Measurements from ENCODE around the gene CTSZ. TPM values are rescaled to one million over a fixed set of nuclear protein-coding genes. Genes with fewer than 3 reads are reported as not detected.

The CTSZ gene
- total and polyA plus RNA-seq, 2 experiments from 2014 or later, result 0.58 to 41.4 TPM

DNA sequence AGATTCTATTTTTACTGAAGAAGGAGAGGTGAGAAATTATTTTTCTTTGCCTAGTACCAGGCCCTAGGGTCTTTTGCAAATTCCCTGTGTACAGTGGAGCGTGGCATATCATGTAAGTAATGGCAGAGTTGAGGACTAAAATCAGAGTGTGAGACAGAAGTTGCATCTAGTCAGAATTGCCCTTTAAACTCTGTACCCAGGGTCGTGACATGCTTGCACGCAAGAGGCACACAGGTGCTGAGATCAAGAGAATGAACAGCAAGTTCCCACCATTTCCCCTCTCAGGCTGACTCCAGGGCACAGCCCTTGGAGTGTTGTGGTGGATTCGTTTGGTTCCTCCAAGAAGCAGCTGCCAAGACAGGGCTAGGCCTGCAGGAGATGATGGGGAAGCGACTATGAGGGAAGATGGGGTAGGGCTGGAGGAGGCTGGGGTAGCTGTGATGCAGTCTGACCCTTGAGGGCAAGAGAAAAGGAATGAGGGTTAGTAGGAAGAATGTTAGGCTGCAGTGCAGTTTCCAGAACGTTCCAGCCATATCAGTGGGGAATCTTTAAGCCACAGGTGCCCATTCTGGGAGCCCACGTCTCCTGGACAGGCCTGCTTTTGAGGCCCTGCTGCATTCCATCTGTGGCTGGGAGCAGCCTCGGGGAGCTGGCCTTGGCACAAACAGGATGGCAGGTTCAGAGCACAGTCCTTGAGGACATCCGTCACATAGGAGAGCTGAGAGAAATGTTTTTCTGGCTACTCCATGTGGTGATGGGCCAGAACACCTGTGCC is 19.1 kb downstream of the CTSZ start:
- no peak overlapping the region for H3K27ac Mint-ChIP-seq
- H3K4me3 ChIP-seq, result no peak overlapping the region
- no peaks in the 10 kb centered on the region for H3K9me3 Mint-ChIP-seq
- peaks cover 9% of the 10 kb centered on the region for H3K4me1 ChIP-seq (ENCODE audit: insufficient read depth)
- no peak overlapping the region for H3K4me2 ChIP-seq
- peaks cover 67% of the 10 kb centered on the region for H3K36me3 Mint-ChIP-seq (ENCODE audit: low read depth)
- H3K4me3 Mint-ChIP-seq, result no peak overlapping the region
- peaks cover 30% of the 10 kb centered on the region; the same call in 1 of the 2 replicates for H4K20me1 ChIP-seq (replicated peaks; ENCODE audit: insufficient read depth)
- H3K36me3 ChIP-seq (ENCODE audit: insufficient read depth), result peaks cover 50% of the 10 kb centered on the region
- no peaks in the 10 kb centered on the region for H3K27me3 Mint-ChIP-seq (ENCODE audit: insufficient read depth, low read depth, poor library complexity)
- H2AFZ ChIP-seq, result no peak overlapping the region
- no peak overlapping the region for H3K27ac ChIP-seq (ENCODE audit: low read depth)
- H3K27me3 ChIP-seq (ENCODE audit: insufficient read depth), result no peaks in the 10 kb centered on the region
- H3K79me2 ChIP-seq (replicated peaks; ENCODE audit: insufficient read depth), result peaks cover 35% of the 10 kb centered on the region
- DNase-seq (ENCODE audit: low spot score) (no peak), ATAC-seq (no peak)
- H3F3A ChIP-seq (replicated peaks; ENCODE audit: low read depth), result no peaks in the 10 kb centered on the region
- H3K4me1 Mint-ChIP-seq, result peaks cover 12% of the 10 kb centered on the region
- H3K9me2 ChIP-seq (ENCODE audit: insufficient read depth), result no peaks in the 10 kb centered on the region
- TF ChIP-seq EZH2phosphoT487 (IDR thresholded peaks at IDR 0.05; ENCODE audit: unreplicated experiment) (no peak), EZH2 (IDR thresholded peaks at IDR 0.05; ENCODE audit: low read depth, unreplicated experiment) (no peak), STAT1 (IDR thresholded peaks at IDR 0.05; ENCODE audit: unreplicated experiment) (no peak), JUNB (IDR thresholded peaks at IDR 0.05; ENCODE audit: unreplicated experiment) (no peak), ZNF114 (CRISPR knock-in tag; IDR thresholded peaks at IDR 0.05) (no peak), NANOG (IDR thresholded peaks at IDR 0.05; ENCODE audit: borderline replicate concordance) (no peak), CREB1 (CRISPR knock-in tag; IDR thresholded peaks at IDR 0.05; ENCODE audit: low read depth) (no peak), POLR2AphosphoS5 (IDR thresholded peaks at IDR 0.05; ENCODE audit: low read depth) (no peak)
- TF ChIP-seq, protein P1, sequence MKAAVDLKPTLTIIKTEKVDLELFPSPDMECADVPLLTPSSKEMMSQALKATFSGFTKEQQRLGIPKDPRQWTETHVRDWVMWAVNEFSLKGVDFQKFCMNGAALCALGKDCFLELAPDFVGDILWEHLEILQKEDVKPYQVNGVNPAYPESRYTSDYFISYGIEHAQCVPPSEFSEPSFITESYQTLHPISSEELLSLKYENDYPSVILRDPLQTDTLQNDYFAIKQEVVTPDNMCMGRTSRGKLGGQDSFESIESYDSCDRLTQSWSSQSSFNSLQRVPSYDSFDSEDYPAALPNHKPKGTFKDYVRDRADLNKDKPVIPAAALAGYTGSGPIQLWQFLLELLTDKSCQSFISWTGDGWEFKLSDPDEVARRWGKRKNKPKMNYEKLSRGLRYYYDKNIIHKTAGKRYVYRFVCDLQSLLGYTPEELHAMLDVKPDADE (IDR thresholded peaks at IDR 0.05), result no peak
- TF ChIP-seq, protein P2, sequence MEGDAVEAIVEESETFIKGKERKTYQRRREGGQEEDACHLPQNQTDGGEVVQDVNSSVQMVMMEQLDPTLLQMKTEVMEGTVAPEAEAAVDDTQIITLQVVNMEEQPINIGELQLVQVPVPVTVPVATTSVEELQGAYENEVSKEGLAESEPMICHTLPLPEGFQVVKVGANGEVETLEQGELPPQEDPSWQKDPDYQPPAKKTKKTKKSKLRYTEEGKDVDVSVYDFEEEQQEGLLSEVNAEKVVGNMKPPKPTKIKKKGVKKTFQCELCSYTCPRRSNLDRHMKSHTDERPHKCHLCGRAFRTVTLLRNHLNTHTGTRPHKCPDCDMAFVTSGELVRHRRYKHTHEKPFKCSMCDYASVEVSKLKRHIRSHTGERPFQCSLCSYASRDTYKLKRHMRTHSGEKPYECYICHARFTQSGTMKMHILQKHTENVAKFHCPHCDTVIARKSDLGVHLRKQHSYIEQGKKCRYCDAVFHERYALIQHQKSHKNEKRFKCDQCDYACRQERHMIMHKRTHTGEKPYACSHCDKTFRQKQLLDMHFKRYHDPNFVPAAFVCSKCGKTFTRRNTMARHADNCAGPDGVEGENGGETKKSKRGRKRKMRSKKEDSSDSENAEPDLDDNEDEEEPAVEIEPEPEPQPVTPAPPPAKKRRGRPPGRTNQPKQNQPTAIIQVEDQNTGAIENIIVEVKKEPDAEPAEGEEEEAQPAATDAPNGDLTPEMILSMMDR (conservative IDR thresholded peaks at IDR 0.05; ENCODE audit: low read depth in 2 of 2), result no peak
- TF ChIP-seq, protein P3, sequence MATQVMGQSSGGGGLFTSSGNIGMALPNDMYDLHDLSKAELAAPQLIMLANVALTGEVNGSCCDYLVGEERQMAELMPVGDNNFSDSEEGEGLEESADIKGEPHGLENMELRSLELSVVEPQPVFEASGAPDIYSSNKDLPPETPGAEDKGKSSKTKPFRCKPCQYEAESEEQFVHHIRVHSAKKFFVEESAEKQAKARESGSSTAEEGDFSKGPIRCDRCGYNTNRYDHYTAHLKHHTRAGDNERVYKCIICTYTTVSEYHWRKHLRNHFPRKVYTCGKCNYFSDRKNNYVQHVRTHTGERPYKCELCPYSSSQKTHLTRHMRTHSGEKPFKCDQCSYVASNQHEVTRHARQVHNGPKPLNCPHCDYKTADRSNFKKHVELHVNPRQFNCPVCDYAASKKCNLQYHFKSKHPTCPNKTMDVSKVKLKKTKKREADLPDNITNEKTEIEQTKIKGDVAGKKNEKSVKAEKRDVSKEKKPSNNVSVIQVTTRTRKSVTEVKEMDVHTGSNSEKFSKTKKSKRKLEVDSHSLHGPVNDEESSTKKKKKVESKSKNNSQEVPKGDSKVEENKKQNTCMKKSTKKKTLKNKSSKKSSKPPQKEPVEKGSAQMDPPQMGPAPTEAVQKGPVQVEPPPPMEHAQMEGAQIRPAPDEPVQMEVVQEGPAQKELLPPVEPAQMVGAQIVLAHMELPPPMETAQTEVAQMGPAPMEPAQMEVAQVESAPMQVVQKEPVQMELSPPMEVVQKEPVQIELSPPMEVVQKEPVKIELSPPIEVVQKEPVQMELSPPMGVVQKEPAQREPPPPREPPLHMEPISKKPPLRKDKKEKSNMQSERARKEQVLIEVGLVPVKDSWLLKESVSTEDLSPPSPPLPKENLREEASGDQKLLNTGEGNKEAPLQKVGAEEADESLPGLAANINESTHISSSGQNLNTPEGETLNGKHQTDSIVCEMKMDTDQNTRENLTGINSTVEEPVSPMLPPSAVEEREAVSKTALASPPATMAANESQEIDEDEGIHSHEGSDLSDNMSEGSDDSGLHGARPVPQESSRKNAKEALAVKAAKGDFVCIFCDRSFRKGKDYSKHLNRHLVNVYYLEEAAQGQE (IDR thresholded peaks at IDR 0.05; ENCODE audit: unreplicated experiment), result no peak
- TF ChIP-seq, protein P4, sequence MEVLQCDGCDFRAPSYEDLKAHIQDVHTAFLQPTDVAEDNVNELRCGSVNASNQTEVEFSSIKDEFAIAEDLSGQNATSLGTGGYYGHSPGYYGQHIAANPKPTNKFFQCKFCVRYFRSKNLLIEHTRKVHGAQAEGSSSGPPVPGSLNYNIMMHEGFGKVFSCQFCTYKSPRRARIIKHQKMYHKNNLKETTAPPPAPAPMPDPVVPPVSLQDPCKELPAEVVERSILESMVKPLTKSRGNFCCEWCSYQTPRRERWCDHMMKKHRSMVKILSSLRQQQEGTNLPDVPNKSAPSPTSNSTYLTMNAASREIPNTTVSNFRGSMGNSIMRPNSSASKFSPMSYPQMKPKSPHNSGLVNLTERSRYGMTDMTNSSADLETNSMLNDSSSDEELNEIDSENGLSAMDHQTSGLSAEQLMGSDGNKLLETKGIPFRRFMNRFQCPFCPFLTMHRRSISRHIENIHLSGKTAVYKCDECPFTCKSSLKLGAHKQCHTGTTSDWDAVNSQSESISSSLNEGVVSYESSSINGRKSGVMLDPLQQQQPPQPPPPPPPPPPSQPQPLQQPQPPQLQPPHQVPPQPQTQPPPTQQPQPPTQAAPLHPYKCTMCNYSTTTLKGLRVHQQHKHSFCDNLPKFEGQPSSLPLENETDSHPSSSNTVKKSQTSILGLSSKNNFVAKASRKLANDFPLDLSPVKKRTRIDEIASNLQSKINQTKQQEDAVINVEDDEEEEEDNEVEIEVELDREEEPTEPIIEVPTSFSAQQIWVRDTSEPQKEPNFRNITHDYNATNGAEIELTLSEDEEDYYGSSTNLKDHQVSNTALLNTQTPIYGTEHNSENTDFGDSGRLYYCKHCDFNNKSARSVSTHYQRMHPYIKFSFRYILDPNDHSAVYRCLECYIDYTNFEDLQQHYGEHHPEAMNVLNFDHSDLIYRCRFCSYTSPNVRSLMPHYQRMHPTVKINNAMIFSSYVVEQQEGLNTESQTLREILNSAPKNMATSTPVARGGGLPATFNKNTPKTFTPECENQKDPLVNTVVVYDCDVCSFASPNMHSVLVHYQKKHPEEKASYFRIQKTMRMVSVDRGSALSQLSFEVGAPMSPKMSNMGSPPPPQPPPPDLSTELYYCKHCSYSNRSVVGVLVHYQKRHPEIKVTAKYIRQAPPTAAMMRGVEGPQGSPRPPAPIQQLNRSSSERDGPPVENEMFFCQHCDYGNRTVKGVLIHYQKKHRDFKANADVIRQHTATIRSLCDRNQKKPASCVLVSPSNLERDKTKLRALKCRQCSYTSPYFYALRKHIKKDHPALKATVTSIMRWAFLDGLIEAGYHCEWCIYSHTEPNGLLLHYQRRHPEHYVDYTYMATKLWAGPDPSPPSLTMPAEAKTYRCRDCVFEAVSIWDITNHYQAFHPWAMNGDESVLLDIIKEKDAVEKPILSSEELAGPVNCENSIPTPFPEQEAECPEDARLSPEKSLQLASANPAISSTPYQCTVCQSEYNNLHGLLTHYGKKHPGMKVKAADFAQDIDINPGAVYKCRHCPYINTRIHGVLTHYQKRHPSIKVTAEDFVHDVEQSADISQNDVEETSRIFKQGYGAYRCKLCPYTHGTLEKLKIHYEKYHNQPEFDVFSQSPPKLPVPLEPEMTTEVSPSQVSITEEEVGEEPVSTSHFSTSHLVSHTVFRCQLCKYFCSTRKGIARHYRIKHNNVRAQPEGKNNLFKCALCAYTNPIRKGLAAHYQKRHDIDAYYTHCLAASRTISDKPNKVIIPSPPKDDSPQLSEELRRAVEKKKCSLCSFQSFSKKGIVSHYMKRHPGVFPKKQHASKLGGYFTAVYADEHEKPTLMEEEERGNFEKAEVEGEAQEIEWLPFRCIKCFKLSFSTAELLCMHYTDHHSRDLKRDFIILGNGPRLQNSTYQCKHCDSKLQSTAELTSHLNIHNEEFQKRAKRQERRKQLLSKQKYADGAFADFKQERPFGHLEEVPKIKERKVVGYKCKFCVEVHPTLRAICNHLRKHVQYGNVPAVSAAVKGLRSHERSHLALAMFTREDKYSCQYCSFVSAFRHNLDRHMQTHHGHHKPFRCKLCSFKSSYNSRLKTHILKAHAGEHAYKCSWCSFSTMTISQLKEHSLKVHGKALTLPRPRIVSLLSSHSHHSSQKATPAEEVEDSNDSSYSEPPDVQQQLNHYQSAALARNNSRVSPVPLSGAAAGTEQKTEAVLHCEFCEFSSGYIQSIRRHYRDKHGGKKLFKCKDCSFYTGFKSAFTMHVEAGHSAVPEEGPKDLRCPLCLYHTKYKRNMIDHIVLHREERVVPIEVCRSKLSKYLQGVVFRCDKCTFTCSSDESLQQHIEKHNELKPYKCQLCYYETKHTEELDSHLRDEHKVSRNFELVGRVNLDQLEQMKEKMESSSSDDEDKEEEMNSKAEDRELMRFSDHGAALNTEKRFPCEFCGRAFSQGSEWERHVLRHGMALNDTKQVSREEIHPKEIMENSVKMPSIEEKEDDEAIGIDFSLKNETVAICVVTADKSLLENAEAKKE (CRISPR knock-in tag; IDR thresholded peaks at IDR 0.05), result no peak
